ENCODE results near the gene DCP2.

Gene DCP2

GRCh38 chr5:113005454-113005853 lies 28.9 kb downstream of the DCP2 start:
- peak; percentile 80 for DNase-seq (ENCODE audit: low read depth)
- H3K4me3 ChIP-seq (replicated peaks; ENCODE audit: low read depth, low read length), result no peak overlapping the region
- TF ChIP-seq, protein P1, sequence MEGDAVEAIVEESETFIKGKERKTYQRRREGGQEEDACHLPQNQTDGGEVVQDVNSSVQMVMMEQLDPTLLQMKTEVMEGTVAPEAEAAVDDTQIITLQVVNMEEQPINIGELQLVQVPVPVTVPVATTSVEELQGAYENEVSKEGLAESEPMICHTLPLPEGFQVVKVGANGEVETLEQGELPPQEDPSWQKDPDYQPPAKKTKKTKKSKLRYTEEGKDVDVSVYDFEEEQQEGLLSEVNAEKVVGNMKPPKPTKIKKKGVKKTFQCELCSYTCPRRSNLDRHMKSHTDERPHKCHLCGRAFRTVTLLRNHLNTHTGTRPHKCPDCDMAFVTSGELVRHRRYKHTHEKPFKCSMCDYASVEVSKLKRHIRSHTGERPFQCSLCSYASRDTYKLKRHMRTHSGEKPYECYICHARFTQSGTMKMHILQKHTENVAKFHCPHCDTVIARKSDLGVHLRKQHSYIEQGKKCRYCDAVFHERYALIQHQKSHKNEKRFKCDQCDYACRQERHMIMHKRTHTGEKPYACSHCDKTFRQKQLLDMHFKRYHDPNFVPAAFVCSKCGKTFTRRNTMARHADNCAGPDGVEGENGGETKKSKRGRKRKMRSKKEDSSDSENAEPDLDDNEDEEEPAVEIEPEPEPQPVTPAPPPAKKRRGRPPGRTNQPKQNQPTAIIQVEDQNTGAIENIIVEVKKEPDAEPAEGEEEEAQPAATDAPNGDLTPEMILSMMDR (IDR thresholded peaks at IDR 0.05; ENCODE audit: low read length, missing control alignments), result no peak

DNA sequence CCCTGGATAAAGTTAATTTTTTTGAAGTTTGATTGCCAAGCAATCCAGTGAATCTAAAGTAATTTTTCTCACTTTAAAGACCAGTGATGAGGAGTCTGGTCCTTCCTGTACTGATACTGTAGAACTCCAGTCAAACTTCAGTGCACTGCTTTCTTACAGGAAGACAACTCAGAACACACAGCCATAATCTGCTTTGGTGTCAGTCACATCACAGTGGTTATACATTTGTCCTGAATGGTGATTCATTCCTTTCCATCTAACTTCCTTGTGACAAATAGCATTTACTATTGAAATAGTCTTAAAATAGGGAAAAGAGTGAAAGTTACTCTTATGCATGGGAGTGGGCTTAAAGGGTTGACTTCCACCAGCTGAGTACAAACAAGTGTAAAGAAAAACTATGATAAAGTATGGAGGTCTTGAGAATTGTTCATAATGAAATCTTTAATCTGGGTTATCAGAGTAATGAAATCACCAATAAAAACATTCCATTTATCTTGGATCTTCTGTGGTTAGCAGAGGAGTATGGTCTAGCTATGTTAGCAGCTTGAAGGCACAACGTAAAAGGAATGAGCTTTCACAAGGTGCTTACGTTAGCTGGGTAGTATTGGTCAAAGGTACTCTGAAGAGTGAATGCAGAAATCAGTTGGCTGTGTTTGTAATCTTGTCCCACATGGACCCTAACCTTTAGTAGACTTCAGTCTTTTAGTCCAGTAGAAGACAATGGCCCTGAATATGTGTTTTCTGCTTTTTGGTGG lies 41.5 kb downstream of the DCP2 start:
- TF ChIP-seq, protein P1 (IDR thresholded peaks at IDR 0.05; ENCODE audit: low read length, missing control alignments), result no peak
- H3K4me3 ChIP-seq (replicated peaks; ENCODE audit: low read depth, low read length), result no peak overlapping the region
- peak; percentile 39 for DNase-seq (ENCODE audit: low read depth)

DNA sequence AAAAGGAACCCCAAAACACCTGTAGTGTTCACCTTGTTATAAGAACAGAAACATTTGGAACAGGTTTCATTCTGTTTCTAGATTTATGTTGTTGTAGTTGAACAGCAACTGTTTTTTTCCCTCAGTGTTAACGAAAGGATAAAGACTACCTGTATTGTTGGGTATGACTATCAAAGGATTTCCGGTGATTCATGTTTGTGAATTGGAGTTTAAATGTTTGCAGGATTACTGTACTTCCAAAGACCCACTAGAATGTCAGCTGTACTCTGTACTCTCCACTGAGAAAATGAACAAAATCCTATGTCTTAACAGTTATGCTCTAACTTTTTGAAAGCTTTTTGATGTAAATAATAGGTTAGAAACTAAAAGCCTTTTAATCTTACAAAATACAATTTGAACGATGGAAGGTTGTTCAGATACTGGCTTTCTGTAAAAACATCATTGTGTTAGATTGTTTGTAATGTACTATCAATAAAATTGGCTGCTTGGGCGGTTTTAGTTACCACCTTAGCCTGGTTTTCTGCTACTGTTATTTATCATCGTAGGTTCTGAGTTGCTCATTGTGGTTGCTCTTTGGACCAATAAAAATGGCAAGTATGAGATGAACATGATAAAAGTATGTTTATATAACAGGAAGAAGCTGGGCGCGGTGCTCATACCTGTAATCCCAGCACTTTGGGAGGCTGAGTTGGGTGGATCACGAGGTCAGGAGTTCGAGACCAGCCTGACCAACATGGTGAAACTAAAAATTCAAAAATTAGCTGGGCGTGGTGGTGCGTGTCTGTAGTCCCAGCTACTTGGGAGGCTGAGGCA lies 44.1 kb downstream of the DCP2 start:
- H3K4me3 ChIP-seq (replicated peaks; ENCODE audit: low read depth, low read length), result no peak overlapping the region
- peak; percentile 77 for DNase-seq (ENCODE audit: low read depth)
- TF ChIP-seq, protein P1 (IDR thresholded peaks at IDR 0.05; ENCODE audit: low read length, missing control alignments), result no peak

- H3K4me3 ChIP-seq (replicated peaks; ENCODE audit: low read depth, low read length), result no peak overlapping the region
- TF ChIP-seq, protein P1 (IDR thresholded peaks at IDR 0.05; ENCODE audit: low read length, missing control alignments), result no peak
These were observed 46.1 kb downstream of the DCP2 start for GRCh38 chr5:113022661-113023060.

DNA sequence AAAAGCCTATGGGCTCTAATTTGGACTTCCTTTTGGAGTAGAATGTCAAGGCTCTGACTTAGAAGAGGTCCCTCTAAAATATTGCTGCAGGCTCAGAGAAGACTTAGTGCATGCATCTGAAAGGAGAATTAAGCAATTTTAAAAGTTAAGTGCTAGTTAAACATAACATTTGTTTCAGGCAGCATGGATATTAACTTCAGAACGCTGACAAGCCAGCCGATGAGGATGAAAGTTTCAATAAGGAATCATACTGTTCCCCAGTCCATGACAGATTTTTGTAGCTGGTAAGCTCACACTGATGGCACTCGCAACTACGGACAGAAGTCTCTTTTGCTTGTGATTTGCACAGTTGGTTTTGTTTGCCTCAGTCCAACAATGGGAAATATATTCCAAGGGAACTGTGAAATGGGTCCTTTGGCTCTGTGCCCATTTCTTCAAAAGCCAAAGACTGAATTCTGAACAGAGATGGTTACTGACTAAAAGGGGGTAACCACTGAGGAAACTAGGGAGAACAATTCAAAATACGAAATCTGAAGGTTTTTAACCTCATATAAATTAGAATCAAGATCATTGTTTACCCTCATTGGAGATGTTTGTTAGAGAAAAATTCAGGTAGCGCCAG lies 47.6 kb downstream of the DCP2 start:
- TF ChIP-seq, protein P1 (IDR thresholded peaks at IDR 0.05; ENCODE audit: low read length, missing control alignments), result no peak
- no peak for DNase-seq (ENCODE audit: low read depth)

More at GRCh38 chr5:113022661-113023060, 46.1 kb downstream of the DCP2 start:
- DNase-seq (ENCODE audit: low read depth), result peak; percentile 29

GRCh38 chr5:113025596-113025995 lies 49.0 kb downstream of the DCP2 start:
- H3K4me3 ChIP-seq (replicated peaks; ENCODE audit: low read depth, low read length), result no peak overlapping the region
- DNase-seq (ENCODE audit: low read depth), result no peak
- TF ChIP-seq, protein P1 (IDR thresholded peaks at IDR 0.05; ENCODE audit: low read length, missing control alignments), result no peak

More for the DNA sequence above, 47.6 kb downstream of the DCP2 start:
- no peak overlapping the region for H3K4me3 ChIP-seq (replicated peaks; ENCODE audit: low read depth, low read length)
